Trophoblast cell (in vitro differentiated cells and primary cell): ENCODE data around the gene SART1.
A peak's percentile ranks its signal among the peaks of the same experiment; 100 is the strongest.
"Not testable (repeated sequence)": the region's sequence is repeated elsewhere in the genome, so short reads cannot be mapped to it uniquely, and the experiment has no call there.

ENCODE experiments used
- DNase-seq, 2 donors: peaks; one replicate each; pipeline ENCODE4 v3.0.0-alpha.2; 2016
- H2AFZ ChIP-seq: 2 replicates; pipeline ENCODE4 v1.6.1; 2013; ENCODE audit warnings: low read length, moderate library complexity, mild to moderate bottlenecking; ENCODE audit not compliant: insufficient read depth, poor library complexity
- H2AK5ac ChIP-seq: 2 replicates; pipeline ENCODE4 v1.6.1; 2013; ENCODE audit warnings: mild to moderate bottlenecking, low read length
- H2BK120ac ChIP-seq: 2 replicates; pipeline ENCODE4 v1.6.1; 2013; ENCODE audit warnings: low read length, mild to moderate bottlenecking, moderate library complexity; ENCODE audit not compliant: insufficient read depth, poor library complexity
- H2BK12ac ChIP-seq: 2 replicates; pipeline ENCODE4 v1.6.1; 2013; ENCODE audit warnings: mild to moderate bottlenecking, low read length, moderate library complexity
- H2BK5ac ChIP-seq: 2 replicates; pipeline ENCODE4 v1.6.1; 2013; ENCODE audit warnings: low read length, low read depth, moderate library complexity, mild to moderate bottlenecking; ENCODE audit not compliant: poor library complexity
- H3K14ac ChIP-seq: 2 replicates; pipeline ENCODE4 v1.6.1; 2013; ENCODE audit warnings: mild to moderate bottlenecking, low read length
- H3K18ac ChIP-seq: 2 replicates; pipeline ENCODE4 v1.6.1; 2013; ENCODE audit warnings: mild to moderate bottlenecking, low read length
- H3K23ac ChIP-seq: 2 replicates; pipeline ENCODE4 v1.6.1; 2013; ENCODE audit warnings: low read length
- H3K27ac ChIP-seq: 2 replicates; pipeline ENCODE4 v1.5.1; 2013; ENCODE audit warnings: low read depth, mild to moderate bottlenecking, inconsistent platforms, low read length, moderate library complexity
- H3K27me3 ChIP-seq: 2 replicates; pipeline ENCODE4 v1.6.1; 2013; ENCODE audit warnings: inconsistent platforms, mild to moderate bottlenecking, low read length, moderate library complexity; ENCODE audit not compliant: insufficient read depth
- H3K36me3 ChIP-seq, 2 experiments: 1 replicate in 1 of 2; 2 replicates in 1 of 2; pipeline ENCODE4 v1.6.1; 2013; ENCODE audit warnings: low read length in 2 of 2, mild to moderate bottlenecking in 2 of 2, moderate library complexity in 1 of 2; ENCODE audit not compliant: insufficient read depth in 2 of 2, control insufficient read depth in 1 of 2
- H3K4ac ChIP-seq: 2 replicates; pipeline ENCODE4 v1.6.1; 2013; ENCODE audit warnings: low read depth, mild to moderate bottlenecking, low read length, moderate library complexity
- H3K4me1 ChIP-seq, 2 experiments: 1 replicate in 1 of 2; 2 replicates in 1 of 2; pipeline ENCODE4 v1.6.1; 2013; ENCODE audit warnings: low read length in 2 of 2, mild to moderate bottlenecking in 2 of 2, moderate library complexity in 1 of 2; ENCODE audit not compliant: insufficient read depth in 2 of 2, control insufficient read depth in 1 of 2
- H3K4me2 ChIP-seq: 2 replicates; pipeline ENCODE4 v1.6.1; 2013; ENCODE audit warnings: inconsistent platforms, mild to moderate bottlenecking, low read length, moderate library complexity
- H3K4me3 ChIP-seq: 2 replicates; pipeline ENCODE4 v1.5.1; 2013; ENCODE audit warnings: mild to moderate bottlenecking, low read depth, low read length, inconsistent platforms
- H3K79me1 ChIP-seq: one replicate; pipeline ENCODE4 v1.6.1; 2013; ENCODE audit warnings: low read length
- H3K79me2 ChIP-seq: 2 replicates; pipeline ENCODE4 v1.6.1; 2013; ENCODE audit warnings: low read length, mild to moderate bottlenecking; ENCODE audit not compliant: control insufficient read depth, insufficient read depth, poor library complexity
- H3K9ac ChIP-seq: 2 replicates; pipeline ENCODE4 v1.6.1; 2013; ENCODE audit warnings: mild to moderate bottlenecking, low read length
- H3K9me3 ChIP-seq: 2 replicates; pipeline ENCODE4 v1.6.1; 2013; ENCODE audit warnings: low read depth, mild to moderate bottlenecking, control low read depth, inconsistent platforms, low read length; ENCODE audit not compliant: insufficient read depth
- H4K12ac ChIP-seq: 2 replicates; pipeline ENCODE4 v1.6.1; 2013; ENCODE audit warnings: low read depth, mild to moderate bottlenecking, low read length, moderate library complexity
- H4K8ac ChIP-seq: 2 replicates; pipeline ENCODE4 v1.6.1; 2013; ENCODE audit warnings: low read depth, mild to moderate bottlenecking, low read length, moderate library complexity
- H4K91ac ChIP-seq: one replicate; pipeline ENCODE4 v1.6.1; 2013; ENCODE audit warnings: low read depth, mild to moderate bottlenecking, low read length, moderate library complexity
- whole genome bisulfite sequencing: extraction: QIAGEN DNeasy Blood & Tissue Kit; methylation state at CpG from one replicate; pipeline ENCODE4 v1.1.7; 2013; ENCODE audit warnings: missing lambda C conversion rate; ENCODE audit not compliant: insufficient read length, insufficient coverage; ENCODE audit errors: extremely low coverage; 5-methylcytosine and 5-hydroxymethylcytosine counted together

The SART1 gene

GRCh38 chr11:66010036-66010435 lies 48.5 kb downstream of the SART1 start:
- not testable (repeated sequence) for H3K27me3 ChIP-seq, H2AFZ ChIP-seq, H2BK120ac ChIP-seq, H3K79me2 ChIP-seq, H3K9ac ChIP-seq, H3K14ac ChIP-seq, H3K36me3 ChIP-seq, H3K4ac ChIP-seq, H3K23ac ChIP-seq, H2BK12ac ChIP-seq, H4K12ac ChIP-seq, H3K9me3 ChIP-seq, H3K27ac ChIP-seq, H4K8ac ChIP-seq, DNase-seq, H3K4me3 ChIP-seq, H3K4me2 ChIP-seq, H2BK5ac ChIP-seq, H2AK5ac ChIP-seq, H3K18ac ChIP-seq
- H3K4me1 ChIP-seq = peaks cover 40 to 47% of the 10 kb centered on the region in 2 experiments
- peaks cover 19% of the 10 kb centered on the region for H3K79me1 ChIP-seq
- WGBS = no CpG with 5 or more reads among the region's 4 CpGs
- peak overlapping the region; percentile 69 for H4K91ac ChIP-seq

- Histone ChIP-seq H2BK120ac (peak overlapping the region; percentile 85), H3K4me3 (no peak overlapping the region), H4K12ac (peak overlapping the region; percentile 9), H3K27ac (peak overlapping the region; percentile 90), H3K79me2 (peaks cover 3% of the 10 kb centered on the region), H3K27me3 (no peaks in the 10 kb centered on the region), H3K4ac (peak overlapping the region; percentile 19), H4K91ac (peak overlapping the region; percentile 95), H3K9ac (peak overlapping the region; percentile 3), H2AK5ac (peak overlapping the region; percentile 24), H3K4me2 (peak overlapping the region; percentile 53), H3K23ac (no peak overlapping the region), H2AFZ (no peak overlapping the region), H3K14ac (peak overlapping the region; percentile 83), H3K9me3 (no peaks in the 10 kb centered on the region), H2BK5ac (peak overlapping the region; percentile 69), H3K4me1 (peaks cover 46 to 55% of the 10 kb centered on the region in 2 experiments), H3K79me1 (peaks cover 19% of the 10 kb centered on the region), H3K36me3 (no peaks in the 10 kb centered on the region), H3K18ac (peak overlapping the region; percentile 78), H2BK12ac (peak overlapping the region; percentile 92), H4K8ac (peak overlapping the region; percentile 44)
- WGBS = no CpG with 5 or more reads among the region's 14 CpGs
- DNase-seq = peak; percentile 98
These were observed 49.8 kb downstream of the SART1 start for GRCh38 chr11:66011239-66011784.

- Histone ChIP-seq H3K23ac (no peak within 1 kb of the TSS), H3K18ac (peak within 1 kb of the TSS; percentile 78), H2AK5ac (peak within 1 kb of the TSS; percentile 24), H2BK120ac (peak within 1 kb of the TSS; percentile 85), H3K14ac (peak within 1 kb of the TSS; percentile 83), H3K9ac (peak within 1 kb of the TSS; percentile 3), H3K4me1 (peaks cover 45 to 50% of the 10 kb centered on the region in 2 experiments), H2BK12ac (peak within 1 kb of the TSS; percentile 92), H3K4me2 (peak within 1 kb of the TSS; percentile 53), H4K12ac (peak within 1 kb of the TSS; percentile 23), H3K27ac (peak within 1 kb of the TSS; percentile 90), H3K4me3 (peak within 1 kb of the TSS; percentile 31), H3K9me3 (no peaks in the 10 kb centered on the region), H2AFZ (peak within 1 kb of the TSS; percentile 50), H3K4ac (peak within 1 kb of the TSS; percentile 61), H4K8ac (peak within 1 kb of the TSS; percentile 44), H3K79me1 (peaks cover 19% of the 10 kb centered on the region), H3K27me3 (no peaks in the 10 kb centered on the region), H4K91ac (peak within 1 kb of the TSS; percentile 95), H3K79me2 (peaks cover 3% of the 10 kb centered on the region), H2BK5ac (peak within 1 kb of the TSS; percentile 69), H3K36me3 (no peaks in the 10 kb centered on the region)
- WGBS = no CpG with 5 or more reads among the region's 61 CpGs
- DNase-seq = peak in 1 of 2 donors; percentile 35
These were observed 50.3 kb downstream of the SART1 start, which contains the start of gene CST6 for GRCh38 chr11:66011785-66012303. Gene CST6, plus strand, starts transcription at chr11:66012008. Its CDS starts 37 bp downstream, at chr11:66012045.

- no peak overlapping the region for H2AK5ac ChIP-seq
- no peak overlapping the region for H3K23ac ChIP-seq
- H3K79me1 ChIP-seq = peaks cover 19% of the 10 kb centered on the region
- no peak overlapping the region for H2BK120ac ChIP-seq
- H4K12ac ChIP-seq = no peak overlapping the region
- peak overlapping the region; percentile 41 for H3K4me2 ChIP-seq
- H4K8ac ChIP-seq = no peak overlapping the region
- no peak overlapping the region for H3K4me3 ChIP-seq
- peak overlapping the region; percentile 92 for H2BK12ac ChIP-seq
- H3K27ac ChIP-seq = peak overlapping the region; percentile 90
- peak overlapping the region; percentile 15 for H2BK5ac ChIP-seq
- H3K9me3 ChIP-seq = no peaks in the 10 kb centered on the region
- H4K91ac ChIP-seq = peak overlapping the region; percentile 95
- H3K14ac ChIP-seq = no peak overlapping the region
- no peak overlapping the region for H2AFZ ChIP-seq
- no peak overlapping the region for H3K18ac ChIP-seq
- H3K9ac ChIP-seq = no peak overlapping the region
- H3K79me2 ChIP-seq = peaks cover 3% of the 10 kb centered on the region
- H3K36me3 ChIP-seq = no peaks in the 10 kb centered on the region
- no CpG with 5 or more reads among the region's 12 CpGs for WGBS
- peak in 1 of 2 donors; percentile 42 for DNase-seq
- H3K4me1 ChIP-seq = peaks cover 43 to 44% of the 10 kb centered on the region in 2 experiments
- H3K27me3 ChIP-seq = no peaks in the 10 kb centered on the region
- H3K4ac ChIP-seq = peak overlapping the region; percentile 61
These were observed 50.9 kb downstream of the SART1 start for GRCh38 chr11:66012371-66012945.
